Activated CD8-positive, alpha-beta T cell treated with anti-CD3 and anti-CD28 coated beads for 36 hours (primary cell): Measurements from ENCODE around the gene CYREN. TPM values are rescaled to one million over a fixed set of nuclear protein-coding genes. Genes with fewer than 3 reads are reported as not detected.
A peak's percentile ranks its signal among the peaks of the same experiment; 100 is the strongest.

Experiments
- ATAC-seq: fragments of 200-7000 bp; cut with Tn5 transposase; one replicate; pipeline ENCODE4 v1.10.0; 2021; ENCODE audit warnings: mild to moderate bottlenecking, moderate library complexity
- CTCF ChIA-PET: fragments of 350-600 bp; sonication (Branson Sonifier 250); formaldehyde crosslinking; loops from one replicate; lab custom pipeline; 2021; ENCODE audit warnings: antibody characterized with exemption; lab: Charles Lee
- POLR2A ChIA-PET: fragments of 350-600 bp; sonication (Branson Sonifier 250); formaldehyde crosslinking; loops from one replicate; lab custom pipeline; 2021; ENCODE audit warnings: antibody characterized with exemption; lab: Charles Lee
- DNase-seq: peaks from one replicate; pipeline ENCODE4 v3.0.0-alpha.2; 2020
- H3K27ac Mint-ChIP-seq: one replicate; pipeline ENCODE4 v1.8.0; 2021; ENCODE audit warnings: mild to moderate bottlenecking, mixed read lengths
- H3K27me3 Mint-ChIP-seq: one replicate; pipeline ENCODE4 v1.8.0; 2021; ENCODE audit warnings: mixed read lengths
- H3K36me3 Mint-ChIP-seq: one replicate; pipeline ENCODE4 v1.8.0; 2021; ENCODE audit warnings: low read depth, mixed read lengths
- H3K4me1 Mint-ChIP-seq: one replicate; pipeline ENCODE4 v1.8.0; 2021; ENCODE audit warnings: low read depth, mixed read lengths
- H3K4me3 Mint-ChIP-seq: one replicate; pipeline ENCODE4 v1.8.0; 2021; ENCODE audit warnings: mild to moderate bottlenecking, moderate library complexity, mixed read lengths
- H3K9me3 Mint-ChIP-seq: one replicate; pipeline ENCODE4 v1.8.0; 2021; ENCODE audit warnings: mixed read lengths
- CTCF ChIP-seq: fragments of 200-600 bp; IDR thresholded peaks from one replicate; pipeline ENCODE4 v1.8.0; 2022; ENCODE audit warnings: antibody characterized with exemption, mild to moderate bottlenecking
- intact Hi-C: fragments of 100-400 bp; cut with micrococcal nuclease; formaldehyde crosslinking; loops from one replicate; pipeline ENCODE4 v1.10.0; 2022
- total RNA-seq, 2 experiments: library from RNA; stranded (reverse); gene quantifications; one replicate each; pipeline ENCODE4 v1.2.3, GENCODE V29; 2021

Gene CYREN
- total RNA-seq, 2 experiments from 2014 or later = 32.5 to 35.4 TPM

GRCh38 chr7:135150072-135150782, 20.3 kb downstream of the CYREN start:
- TF ChIP-seq CTCF = no peak
- H3K36me3 Mint-ChIP-seq = peaks cover 49% of the 10 kb centered on the region
- ChIA-PET CTCF (interaction anchor here (1.4 to 4.6 kb wide), 4 partner anchors 18 to 163 kb away, joined by 4 to 21 read pairs (median 7); partner anchors contain the start of genes AGBL3 and CYREN), POLR2A (interaction anchor here (9.5 kb wide), 1 partner anchor 16 kb away, joined by 204 read pairs; the partner anchor contains the start of gene CYREN)
- no peaks in the 10 kb centered on the region for H3K27me3 Mint-ChIP-seq
- peak overlapping the region; percentile 66 for H3K27ac Mint-ChIP-seq
- peak overlapping the region; percentile 80 for H3K4me3 Mint-ChIP-seq
- ATAC-seq (no peak), DNase-seq (no peak)
- H3K9me3 Mint-ChIP-seq = peaks cover 22% of the 10 kb centered on the region
- intact Hi-C loops = no loop called here
- H3K4me1 Mint-ChIP-seq = peaks cover 73% of the 10 kb centered on the region

GRCh38 chr7:135147899-135148721, 22.4 kb downstream of the CYREN start, which contains the start of gene TMEM140:
Gene TMEM140, plus strand, starts transcription at chr7:135148072. Its CDS starts 16,370 bp downstream, at chr7:135164442.
- no peak for TF ChIP-seq CTCF
- H3K36me3 Mint-ChIP-seq = peaks cover 32% of the 10 kb centered on the region
- no peaks in the 10 kb centered on the region for H3K27me3 Mint-ChIP-seq
- peak within 1 kb of the TSS; percentile 80 for H3K4me3 Mint-ChIP-seq
- intact Hi-C loops = loop anchor here (2.0 to 5.0 kb wide), 2 partner anchors 21 to 161 kb away; partner anchors contain the start of gene AGBL3
- DNase-seq (peak; percentile 74), ATAC-seq (peak; percentile 81)
- peaks cover 4% of the 10 kb centered on the region for H3K9me3 Mint-ChIP-seq
- peaks cover 63% of the 10 kb centered on the region for H3K4me1 Mint-ChIP-seq
- CTCF ChIA-PET = interaction anchor here (1.0 to 4.6 kb wide), 7 partner anchors 13 to 161 kb away, joined by 3 to 44 read pairs (median 5); partner anchors contain the start of genes AGBL3 and CYREN
- POLR2A ChIA-PET = interaction anchor here (0.6 to 9.5 kb wide), 9 partner anchors 8 to 415 kb away, joined by 3 to 204 read pairs (median 4); partner anchors contain the start of genes AGBL3 and CYREN
- H3K27ac Mint-ChIP-seq = peak within 1 kb of the TSS; percentile 90

- peaks cover 25% of the 10 kb centered on the region for H3K36me3 Mint-ChIP-seq
- ATAC-seq (peak; percentile 15), DNase-seq (no peak)
- intact Hi-C loops = loop anchor here (5.0 kb wide), 1 partner anchor 160 kb away; the partner anchor contains the start of gene AGBL3
- H3K4me3 Mint-ChIP-seq = peak overlapping the region; percentile 80
- ChIA-PET CTCF (interaction anchor here (1.0 to 4.6 kb wide), 8 partner anchors 12 to 160 kb away, joined by 3 to 44 read pairs (median 4); partner anchors contain the start of genes AGBL3, CYREN and WDR91), POLR2A (interaction anchor here (0.6 to 9.5 kb wide), 9 partner anchors 9 to 415 kb away, joined by 3 to 204 read pairs (median 4); partner anchors contain the start of genes AGBL3 and CYREN)
- H3K9me3 Mint-ChIP-seq = no peaks in the 10 kb centered on the region
- peak overlapping the region; percentile 90 for H3K27ac Mint-ChIP-seq
- TF ChIP-seq CTCF = no peak
- H3K4me1 Mint-ChIP-seq = peaks cover 57% of the 10 kb centered on the region
- no peaks in the 10 kb centered on the region for H3K27me3 Mint-ChIP-seq
These were observed 23.1 kb downstream of the CYREN start for GRCh38 chr7:135147341-135147898.

- ChIA-PET POLR2A (interaction anchor here (9.5 kb wide), 1 partner anchor 22 kb away, joined by 204 read pairs; the partner anchor contains the start of gene CYREN), CTCF (interaction anchor here (1.3 kb wide), 1 partner anchor 189 kb away, joined by 3 read pairs; no protein-coding TSS in a partner anchor)
- intact Hi-C loops = no loop called here
- Mint-ChIP-seq H3K4me3 (no peak overlapping the region), H3K36me3 (peaks cover 3% of the 10 kb centered on the region), H3K9me3 (peaks cover 2% of the 10 kb centered on the region), H3K27ac (peak overlapping the region; percentile 17), H3K4me1 (peaks cover 30% of the 10 kb centered on the region), H3K27me3 (no peaks in the 10 kb centered on the region)
- DNase-seq (no peak), ATAC-seq (no peak)
- TF ChIP-seq CTCF = no peak
These were observed 26.4 kb downstream of the CYREN start for GRCh38 chr7:135143885-135144668.
